ENCODE data around the gene MAGI2. TPM values are rescaled to one million over a fixed set of nuclear protein-coding genes. Genes with fewer than 3 reads are reported as not detected.

MAGI2 gene
- total RNA-seq, 1 experiment from 2014 or later: 14.3 TPM

- H2BK5ac ChIP-seq (ENCODE audit: insufficient read length, low read length): no peak overlapping the region
- Mint-ChIP-seq H3K4me3 (no peak overlapping the region), H3K27me3 (ENCODE audit: low read depth) (no peaks in the 10 kb centered on the region)
These were observed 124.0 kb downstream of the MAGI2 start for GRCh38 chr7:79329464-79329863.

More at GRCh38 chr7:79329464-79329863, 124.0 kb downstream of the MAGI2 start:
- Histone ChIP-seq H3K56ac (ENCODE audit: insufficient read length, low read depth, low read length) (no peak overlapping the region), H3T11ph (ENCODE audit: low read length) (no peak overlapping the region), H3K79me2 (ENCODE audit: insufficient read depth, low read length) (no peaks in the 10 kb centered on the region), H3K9me3 (ENCODE audit: control insufficient read depth, low read depth, low read length) (no peaks in the 10 kb centered on the region), H3K18ac (ENCODE audit: insufficient read length, low read depth, low read length) (no peak overlapping the region), H2BK20ac (ENCODE audit: low read depth, low read length, poor library complexity, severe bottlenecking) (no peak overlapping the region), H3K27ac (ENCODE audit: insufficient read length, low read depth, low read length) (no peak overlapping the region), H3K4me1 (ENCODE audit: insufficient read depth, low read length) (no peaks in the 10 kb centered on the region), H3K23ac (ENCODE audit: insufficient read length, low read depth, low read length) (no peak overlapping the region), H4K8ac (replicated peaks; ENCODE audit: insufficient read length, low read depth, low read length) (no peak overlapping the region), H2AFZ (ENCODE audit: low read length) (no peak overlapping the region), H2AK5ac (ENCODE audit: insufficient read length, low read length) (no peak overlapping the region), H3K4ac (ENCODE audit: low read depth, low read length) (no peak overlapping the region), H3K79me1 (ENCODE audit: insufficient read depth, low read depth, low read length, poor library complexity, severe bottlenecking) (no peaks in the 10 kb centered on the region), H4K5ac (ENCODE audit: insufficient read length, low read depth, low read length) (no peak overlapping the region), H3K27me3 (ENCODE audit: insufficient read depth, low read length) (no peaks in the 10 kb centered on the region), H2BK120ac (ENCODE audit: low read depth, low read length, poor library complexity, severe bottlenecking) (no peak overlapping the region), H4K91ac (ENCODE audit: insufficient read length, low read depth, low read length) (no peak overlapping the region), H3K14ac (ENCODE audit: insufficient read depth, low read length) (no peak overlapping the region), H2BK15ac (ENCODE audit: low read depth, low read length) (no peak overlapping the region), H2BK12ac (ENCODE audit: insufficient read length, low read depth, low read length) (no peak overlapping the region), H3K9ac (ENCODE audit: extremely low read depth, insufficient read length, low read length) (no peak overlapping the region), H4K20me1 (ENCODE audit: control insufficient read depth, insufficient read depth, insufficient read length) (no peaks in the 10 kb centered on the region), H3K23me2 (ENCODE audit: insufficient read length, low read depth, low read length, poor library complexity, severe bottlenecking) (no peaks in the 10 kb centered on the region), H3K4me2 (ENCODE audit: insufficient read depth, insufficient read length, low read length) (no peak overlapping the region)
- no peak overlapping the region for H3K27ac Mint-ChIP-seq
- no peaks in the 10 kb centered on the region for H3K4me1 Mint-ChIP-seq
- no CpG with 5 or more reads among the region's 4 CpGs for WGBS (ENCODE audit: extremely low coverage, insufficient read length, low lambda C conversion rate)
- no peak for DNase-seq
- H3K9me3 Mint-ChIP-seq: no peaks in the 10 kb centered on the region
- TF ChIP-seq CTCF (conservative IDR thresholded peaks at IDR 0.05): no peak
- no peaks in the 10 kb centered on the region for H3K36me3 Mint-ChIP-seq (ENCODE audit: insufficient read depth in 1 of 3, low read depth in 3 of 3)
